Endodermal cell (in vitro differentiated cells): ENCODE data around the gene MYH14. TPM values are rescaled to one million over a fixed set of nuclear protein-coding genes. Genes with fewer than 3 reads are reported as not detected.

Source experiments
- DNase-seq: peaks from one replicate; pipeline ENCODE4 v3.0.0-alpha.2; 2017
- H3K27ac ChIP-seq: 2 replicates; pipeline ENCODE4 v1.5.1; 2013; ENCODE audit warnings: mild to moderate bottlenecking, low read depth, low read length, moderate library complexity
- H3K27me3 ChIP-seq: 2 replicates; pipeline ENCODE4 v1.6.1; 2013; ENCODE audit warnings: mild to moderate bottlenecking, low read length, moderate library complexity; ENCODE audit not compliant: insufficient read depth, control insufficient read depth, poor library complexity, severe bottlenecking
- H3K36me3 ChIP-seq: 2 replicates; pipeline ENCODE4 v1.7.0; 2013; ENCODE audit warnings: mild to moderate bottlenecking, low read length, moderate library complexity; ENCODE audit not compliant: control insufficient read depth, insufficient read depth
- H3K4me1 ChIP-seq: one replicate; pipeline ENCODE4 v1.7.0; 2013; ENCODE audit warnings: low read length; ENCODE audit not compliant: control insufficient read depth, insufficient read depth
- H3K4me3 ChIP-seq: 2 replicates; pipeline ENCODE4 v1.5.1; 2013; ENCODE audit warnings: mild to moderate bottlenecking, low read length, moderate library complexity
- H3K9ac ChIP-seq: 2 replicates; pipeline ENCODE4 v1.6.1; 2013; ENCODE audit warnings: mild to moderate bottlenecking, low read length, moderate library complexity; ENCODE audit not compliant: poor library complexity, severe bottlenecking; ENCODE audit errors: extremely low read depth
- H3K9me3 ChIP-seq: 2 replicates; pipeline ENCODE4 v1.6.1; 2013; ENCODE audit warnings: mild to moderate bottlenecking, low read length, moderate library complexity; ENCODE audit not compliant: control insufficient read depth
- H3K27ac Mint-ChIP-seq: 2 replicates; pipeline ENCODE4 v1.8.0; 2020; ENCODE audit warnings: mixed read lengths
- H3K27me3 Mint-ChIP-seq: 2 replicates; pipeline ENCODE4 v1.8.0; 2021; ENCODE audit warnings: mild to moderate bottlenecking, mixed read lengths; ENCODE audit not compliant: insufficient read depth
- H3K36me3 Mint-ChIP-seq: 2 replicates; pipeline ENCODE4 v1.8.0; 2020; ENCODE audit warnings: low read depth, mixed read lengths
- H3K4me1 Mint-ChIP-seq: 2 replicates; pipeline ENCODE4 v1.8.0; 2020; ENCODE audit warnings: mixed read lengths
- H3K4me3 Mint-ChIP-seq: 2 replicates; pipeline ENCODE4 v1.8.0; 2020; ENCODE audit warnings: mild to moderate bottlenecking, moderate library complexity, mixed read lengths
- H3K9me3 Mint-ChIP-seq: 2 replicates; pipeline ENCODE4 v1.8.0; 2020; ENCODE audit warnings: mild to moderate bottlenecking, mixed read lengths
- WGBS, 2 experiments: methylation state at CpG; one replicate each; pipeline versions ENCODE4 v1.1.5 to v1.1.7; 2013; ENCODE audit warnings: missing lambda C conversion rate in 2 of 2, mixed read lengths in 1 of 2; ENCODE audit not compliant: insufficient coverage in 1 of 2, insufficient read length in 1 of 2; 5-methylcytosine and 5-hydroxymethylcytosine counted together
- total RNA-seq, 2 donors: library from RNA; stranded (reverse); fragmentation: NEBNext Ultra II Directional in 1 of 2; extraction: Animal tissue kit (Norgen Biotek cat#: 25700) in 1 of 2; gene quantifications; 2 replicates in 1 of 2; 3 replicates in 1 of 2; pipeline ENCODE4 v1.2.1, GENCODE V29; 2021
- TF ChIP-seq, protein P1 (sequence below): fragments of 200-600 bp; sonication (generic); conservative IDR thresholded peaks from 2 replicates; pipeline ENCODE4 v1.5.0; 2021; ENCODE audit warnings: antibody characterized with exemption, mild to moderate bottlenecking

The MYH14 gene
- total RNA-seq, 2 donors from 2014 or later, result 12.8 to 16.7 TPM

DNA sequence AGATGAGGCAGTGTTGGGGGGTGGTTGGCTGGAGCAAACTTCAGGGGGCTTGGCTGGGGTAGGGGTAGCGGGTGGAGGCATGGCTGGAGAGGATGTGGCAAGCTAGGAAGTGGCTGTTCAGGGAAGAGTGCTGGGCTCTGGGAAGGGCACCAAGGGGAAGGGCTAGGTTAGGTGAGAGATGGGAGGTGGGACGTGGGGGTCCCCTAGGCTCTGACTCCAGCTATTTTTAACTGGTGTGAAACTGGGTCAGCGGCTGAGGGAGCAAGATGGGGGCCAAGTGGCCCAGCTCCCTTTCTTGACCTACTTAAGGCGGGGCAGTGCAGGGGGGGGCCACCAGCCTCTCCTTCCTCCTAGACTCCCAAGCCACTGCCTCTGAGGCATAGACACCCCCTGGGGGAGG lies 118.4 kb downstream of the MYH14 start:
- no peak overlapping the region for H3K4me3 Mint-ChIP-seq
- WGBS, 2 experiments, result 81% methylated on average over 4 of the region's 4 CpGs; no CpG with 5 or more reads in 1 of the 2 experiments
- Histone ChIP-seq H3K27me3 (peaks cover 6% of the 10 kb centered on the region), H3K4me3 (no peak overlapping the region), H3K9ac (no peak overlapping the region), H3K36me3 (no peaks in the 10 kb centered on the region), H3K27ac (no peak overlapping the region), H3K9me3 (no peaks in the 10 kb centered on the region), H3K4me1 (no peaks in the 10 kb centered on the region)
- peaks cover 30% of the 10 kb centered on the region for H3K27me3 Mint-ChIP-seq
- TF ChIP-seq, protein P1, sequence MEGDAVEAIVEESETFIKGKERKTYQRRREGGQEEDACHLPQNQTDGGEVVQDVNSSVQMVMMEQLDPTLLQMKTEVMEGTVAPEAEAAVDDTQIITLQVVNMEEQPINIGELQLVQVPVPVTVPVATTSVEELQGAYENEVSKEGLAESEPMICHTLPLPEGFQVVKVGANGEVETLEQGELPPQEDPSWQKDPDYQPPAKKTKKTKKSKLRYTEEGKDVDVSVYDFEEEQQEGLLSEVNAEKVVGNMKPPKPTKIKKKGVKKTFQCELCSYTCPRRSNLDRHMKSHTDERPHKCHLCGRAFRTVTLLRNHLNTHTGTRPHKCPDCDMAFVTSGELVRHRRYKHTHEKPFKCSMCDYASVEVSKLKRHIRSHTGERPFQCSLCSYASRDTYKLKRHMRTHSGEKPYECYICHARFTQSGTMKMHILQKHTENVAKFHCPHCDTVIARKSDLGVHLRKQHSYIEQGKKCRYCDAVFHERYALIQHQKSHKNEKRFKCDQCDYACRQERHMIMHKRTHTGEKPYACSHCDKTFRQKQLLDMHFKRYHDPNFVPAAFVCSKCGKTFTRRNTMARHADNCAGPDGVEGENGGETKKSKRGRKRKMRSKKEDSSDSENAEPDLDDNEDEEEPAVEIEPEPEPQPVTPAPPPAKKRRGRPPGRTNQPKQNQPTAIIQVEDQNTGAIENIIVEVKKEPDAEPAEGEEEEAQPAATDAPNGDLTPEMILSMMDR, result no peak
- peaks cover 10% of the 10 kb centered on the region for H3K36me3 Mint-ChIP-seq
- no peak for DNase-seq
- H3K4me1 Mint-ChIP-seq, result peaks cover 15% of the 10 kb centered on the region
- no peaks in the 10 kb centered on the region for H3K9me3 Mint-ChIP-seq
- no peak overlapping the region for H3K27ac Mint-ChIP-seq

DNA sequence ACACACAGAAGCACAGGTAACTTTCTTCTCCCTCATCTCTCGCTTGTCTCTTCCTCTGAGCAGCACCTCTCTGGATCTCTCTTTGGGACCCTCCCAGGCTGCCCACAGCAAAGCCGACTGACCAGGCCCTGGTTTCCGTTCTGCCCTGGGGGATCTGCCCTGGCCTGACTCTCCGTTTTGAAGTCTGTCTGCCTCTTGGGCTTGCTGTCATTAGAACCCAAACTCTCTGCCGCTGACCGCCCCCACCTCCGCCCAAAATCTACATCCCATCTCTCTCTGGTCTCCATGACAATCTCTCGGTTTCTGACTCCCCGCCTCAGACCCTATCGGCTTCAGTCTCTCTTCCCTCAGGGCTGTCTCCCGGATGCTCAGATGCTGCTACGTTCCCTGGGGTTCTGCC lies 118.8 kb downstream of the MYH14 start:
- 84 to 86% methylated on average over 12 of the region's 12 CpGs for WGBS, 2 experiments
- H3K36me3 ChIP-seq, result no peaks in the 10 kb centered on the region
- H3K9me3 Mint-ChIP-seq, result peaks cover 2% of the 10 kb centered on the region
- no peaks in the 10 kb centered on the region for H3K4me1 ChIP-seq
- no peak overlapping the region for H3K27ac Mint-ChIP-seq
- H3K27me3 Mint-ChIP-seq, result peaks cover 34% of the 10 kb centered on the region
- TF ChIP-seq, protein P1, result no peak
- no peak for DNase-seq
- no peaks in the 10 kb centered on the region for H3K9me3 ChIP-seq
- H3K27me3 ChIP-seq, result peaks cover 10% of the 10 kb centered on the region
- no peak overlapping the region for H3K27ac ChIP-seq
- H3K4me3 Mint-ChIP-seq, result no peak overlapping the region
- peaks cover 13% of the 10 kb centered on the region for H3K36me3 Mint-ChIP-seq
- H3K4me1 Mint-ChIP-seq, result peaks cover 19% of the 10 kb centered on the region
- no peak overlapping the region for H3K4me3 ChIP-seq
- no peak overlapping the region for H3K9ac ChIP-seq

DNA sequence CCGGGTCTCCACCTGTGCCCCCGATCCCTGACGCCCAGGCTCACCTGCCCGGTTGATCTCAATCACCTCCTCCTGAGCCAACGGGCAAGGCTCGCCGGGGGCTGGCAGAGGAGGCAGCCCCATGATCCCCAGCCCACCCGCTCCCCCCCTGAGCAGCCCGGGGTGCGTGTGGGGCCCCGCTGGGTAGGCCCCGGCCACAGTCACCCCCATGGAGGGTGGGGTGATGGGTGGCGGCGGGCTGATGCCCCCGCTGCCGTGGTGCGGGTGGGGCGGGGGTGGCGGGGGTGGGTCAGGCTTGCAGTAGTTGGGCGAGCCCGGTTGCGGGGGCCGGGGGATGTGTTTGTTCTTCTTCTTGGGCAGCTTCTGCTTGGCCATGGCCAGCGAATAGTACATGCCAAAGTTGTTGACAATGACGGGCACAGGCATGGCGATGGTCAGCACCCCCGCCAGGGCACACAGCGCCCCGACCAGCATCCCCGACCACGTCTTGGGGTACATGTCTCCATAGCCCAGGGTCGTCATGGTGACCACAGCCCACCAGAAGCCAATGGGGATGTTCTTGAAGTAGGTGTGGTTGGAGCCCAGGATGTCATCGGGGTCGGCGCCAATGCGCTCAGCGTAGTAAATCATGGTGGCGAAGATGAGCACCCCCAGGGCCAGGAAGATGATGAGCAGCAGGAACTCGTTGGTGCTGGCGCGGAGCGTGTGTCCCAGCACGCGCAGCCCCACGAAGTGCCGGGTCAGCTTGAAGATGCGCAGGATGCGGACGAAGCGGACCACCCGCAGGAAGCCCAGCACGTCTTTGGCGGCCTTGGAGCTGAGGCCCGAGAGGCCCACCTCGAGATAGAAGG lies 119.7 kb downstream of the MYH14 start:
- H3K27ac Mint-ChIP-seq, result no peak overlapping the region
- no peak overlapping the region for H3K4me3 Mint-ChIP-seq
- H3K27me3 ChIP-seq, result peaks cover 17% of the 10 kb centered on the region

More for the DNA sequence above, 119.7 kb downstream of the MYH14 start:
- H3K4me1 Mint-ChIP-seq, result peaks cover 21% of the 10 kb centered on the region
- H3K4me3 ChIP-seq, result no peak overlapping the region
- peaks cover 9% of the 10 kb centered on the region for H3K9me3 Mint-ChIP-seq
- no peaks in the 10 kb centered on the region for H3K4me1 ChIP-seq
- TF ChIP-seq, protein P1, result no peak
- no peak overlapping the region for H3K9ac ChIP-seq
- no peak for DNase-seq
- H3K36me3 ChIP-seq, result no peaks in the 10 kb centered on the region
- peaks cover 37% of the 10 kb centered on the region for H3K27me3 Mint-ChIP-seq
- H3K9me3 ChIP-seq, result no peaks in the 10 kb centered on the region
- WGBS, 2 experiments, result 89 to 96% methylated on average over 27 to 53 of the region's 55 CpGs
- H3K36me3 Mint-ChIP-seq, result peaks cover 10% of the 10 kb centered on the region
- H3K27ac ChIP-seq, result no peak overlapping the region
